Measurements from ENCODE around the gene SCAPER. TPM values are rescaled to one million over a fixed set of nuclear protein-coding genes. Genes with fewer than 3 reads are reported as not detected.

SCAPER gene
- total RNA-seq, 1 experiment from 2014 or later, result 14.7 TPM

- ChIA-PET RAD21 (ENCODE audit: low non-redundant PET in 1 of 2, low total read pairs in 2 of 2, uncharacterized antibody in 2 of 2, unreplicated experiment in 2 of 2) (no interaction called here), CTCF (no interaction called here), POLR2A (interaction anchor here (0.6 kb wide), 1 partner anchor 151 kb away, joined by 3 read pairs; no protein-coding TSS in a partner anchor)
- Histone ChIP-seq H3K9me3 (ENCODE audit: control insufficient read depth in 1 of 2, insufficient read depth in 1 of 2, low read depth in 1 of 2, low read length in 2 of 2) (no peaks in the 10 kb centered on the region), H4K20me1 (ENCODE audit: insufficient read depth) (no peaks in the 10 kb centered on the region), H3K27me3 (ENCODE audit: insufficient read depth, low read length) (no peaks in the 10 kb centered on the region), H2AFZ (ENCODE audit: low read depth, low read length, poor library complexity, severe bottlenecking) (no peak overlapping the region), H3K79me2 (ENCODE audit: insufficient read depth, low read length) (no peaks in the 10 kb centered on the region), H3K4me2 (ENCODE audit: low read length) (no peak overlapping the region), H3K9me2 (ENCODE audit: insufficient read depth) (no peaks in the 10 kb centered on the region; the same call in 1 of the 2 replicates), H3K4me3 (replicated peaks in 1 of 2; ENCODE audit: low read depth in 1 of 2, low read length in 2 of 2) (no peak overlapping the region), H3K4me1 (ENCODE audit: control insufficient read depth in 1 of 2, insufficient read depth in 2 of 2, low read length in 2 of 2) (peaks cover 5 to 12% of the 10 kb centered on the region in 2 experiments; a peak in 2 of 4 replicates), H3K9ac (ENCODE audit: low read length) (no peak overlapping the region), H3K36me3 (ENCODE audit: control insufficient read depth in 1 of 2, insufficient read depth in 2 of 2, low read length in 2 of 2) (no peaks in the 10 kb centered on the region), H3K27ac (ENCODE audit: low read depth, low read length) (no peak overlapping the region)
- intact Hi-C loops (cut with micrococcal nuclease), result no loop called here
- no peak for TF ChIP-seq SIN3A (IDR thresholded peaks at IDR 0.05; ENCODE audit: low read depth)
- TF ChIP-seq, protein P1, sequence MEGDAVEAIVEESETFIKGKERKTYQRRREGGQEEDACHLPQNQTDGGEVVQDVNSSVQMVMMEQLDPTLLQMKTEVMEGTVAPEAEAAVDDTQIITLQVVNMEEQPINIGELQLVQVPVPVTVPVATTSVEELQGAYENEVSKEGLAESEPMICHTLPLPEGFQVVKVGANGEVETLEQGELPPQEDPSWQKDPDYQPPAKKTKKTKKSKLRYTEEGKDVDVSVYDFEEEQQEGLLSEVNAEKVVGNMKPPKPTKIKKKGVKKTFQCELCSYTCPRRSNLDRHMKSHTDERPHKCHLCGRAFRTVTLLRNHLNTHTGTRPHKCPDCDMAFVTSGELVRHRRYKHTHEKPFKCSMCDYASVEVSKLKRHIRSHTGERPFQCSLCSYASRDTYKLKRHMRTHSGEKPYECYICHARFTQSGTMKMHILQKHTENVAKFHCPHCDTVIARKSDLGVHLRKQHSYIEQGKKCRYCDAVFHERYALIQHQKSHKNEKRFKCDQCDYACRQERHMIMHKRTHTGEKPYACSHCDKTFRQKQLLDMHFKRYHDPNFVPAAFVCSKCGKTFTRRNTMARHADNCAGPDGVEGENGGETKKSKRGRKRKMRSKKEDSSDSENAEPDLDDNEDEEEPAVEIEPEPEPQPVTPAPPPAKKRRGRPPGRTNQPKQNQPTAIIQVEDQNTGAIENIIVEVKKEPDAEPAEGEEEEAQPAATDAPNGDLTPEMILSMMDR (IDR thresholded peaks at IDR 0.05 in 2 of 3, conservative IDR thresholded peaks at IDR 0.05 in 1 of 3; ENCODE audit: borderline replicate concordance in 1 of 3, insufficient read depth in 1 of 3, low read depth in 2 of 3, low read length in 2 of 3), result no peak
- TF ChIP-seq CEBPB (IDR thresholded peaks at IDR 0.05; ENCODE audit: low read depth), result no peak
- no peak for DNase-seq (ENCODE audit: low read depth, low spot score)
- no TSS peak for BruUV-seq (replicated peaks)
- 0 out of 2 replicates have a peak, but pooled peaks have one; percentile 22 for ATAC-seq
Measured at GRCh38 chr15:76576523-76577279, 328.4 kb downstream of the SCAPER start.

DNA sequence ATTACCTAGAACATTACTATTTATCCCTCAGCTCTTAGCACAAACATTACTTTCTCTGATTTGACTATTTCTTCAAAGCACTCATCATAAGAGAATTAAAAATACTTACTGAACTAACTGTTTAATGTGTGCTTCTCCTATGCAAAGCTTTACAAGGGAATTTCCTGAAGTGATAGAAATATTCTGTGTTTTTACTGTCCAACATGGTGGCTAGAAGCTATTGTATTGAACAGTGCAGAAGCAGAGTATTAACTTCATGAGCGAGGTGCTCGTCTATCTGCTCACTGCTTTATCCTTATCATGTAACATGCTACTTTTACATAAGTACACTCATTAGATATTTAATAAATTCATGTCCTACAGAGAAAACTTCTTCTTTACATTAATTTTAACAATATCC lies 329.5 kb downstream of the SCAPER start:
- ChIA-PET POLR2A (no interaction called here), RAD21 (ENCODE audit: low non-redundant PET in 1 of 2, low total read pairs in 2 of 2, uncharacterized antibody in 2 of 2, unreplicated experiment in 2 of 2) (no interaction called here), CTCF (no interaction called here)
- TF ChIP-seq, protein P2, sequence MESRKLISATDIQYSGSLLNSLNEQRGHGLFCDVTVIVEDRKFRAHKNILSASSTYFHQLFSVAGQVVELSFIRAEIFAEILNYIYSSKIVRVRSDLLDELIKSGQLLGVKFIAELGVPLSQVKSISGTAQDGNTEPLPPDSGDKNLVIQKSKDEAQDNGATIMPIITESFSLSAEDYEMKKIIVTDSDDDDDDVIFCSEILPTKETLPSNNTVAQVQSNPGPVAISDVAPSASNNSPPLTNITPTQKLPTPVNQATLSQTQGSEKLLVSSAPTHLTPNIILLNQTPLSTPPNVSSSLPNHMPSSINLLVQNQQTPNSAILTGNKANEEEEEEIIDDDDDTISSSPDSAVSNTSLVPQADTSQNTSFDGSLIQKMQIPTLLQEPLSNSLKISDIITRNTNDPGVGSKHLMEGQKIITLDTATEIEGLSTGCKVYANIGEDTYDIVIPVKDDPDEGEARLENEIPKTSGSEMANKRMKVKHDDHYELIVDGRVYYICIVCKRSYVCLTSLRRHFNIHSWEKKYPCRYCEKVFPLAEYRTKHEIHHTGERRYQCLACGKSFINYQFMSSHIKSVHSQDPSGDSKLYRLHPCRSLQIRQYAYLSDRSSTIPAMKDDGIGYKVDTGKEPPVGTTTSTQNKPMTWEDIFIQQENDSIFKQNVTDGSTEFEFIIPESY (IDR thresholded peaks at IDR 0.05; ENCODE audit: extremely low read depth, insufficient replicate concordance, low read length), result no peak
- TF ChIP-seq CBX3 (IDR thresholded peaks at IDR 0.05; ENCODE audit: low read depth) (no peak), SP1 (IDR thresholded peaks at IDR 0.05; ENCODE audit: low read depth) (no peak), ZFX (IDR thresholded peaks at IDR 0.05) (no peak), ZNF274 (IDR thresholded peaks at IDR 0.05; ENCODE audit: low read depth, low read length) (no peak), RAD21 (IDR thresholded peaks at IDR 0.05; ENCODE audit: low read depth) (no peak), ELF1 (IDR thresholded peaks at IDR 0.05; ENCODE audit: borderline replicate concordance, low read depth) (no peak)
- TF ChIP-seq, protein P3, sequence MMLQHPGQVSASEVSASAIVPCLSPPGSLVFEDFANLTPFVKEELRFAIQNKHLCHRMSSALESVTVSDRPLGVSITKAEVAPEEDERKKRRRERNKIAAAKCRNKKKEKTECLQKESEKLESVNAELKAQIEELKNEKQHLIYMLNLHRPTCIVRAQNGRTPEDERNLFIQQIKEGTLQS (IDR thresholded peaks at IDR 0.05), result no peak
- DNase-seq (ENCODE audit: low read depth, low spot score) (no peak), ATAC-seq (no peak)
- Histone ChIP-seq H2AFZ (ENCODE audit: low read depth, low read length, poor library complexity, severe bottlenecking) (no peak overlapping the region), H3K9me3 (ENCODE audit: control insufficient read depth in 1 of 2, insufficient read depth in 1 of 2, low read depth in 1 of 2, low read length in 2 of 2) (no peaks in the 10 kb centered on the region), H3K4me3 (replicated peaks in 1 of 2; ENCODE audit: low read depth in 1 of 2, low read length in 2 of 2) (no peak overlapping the region), H3K27me3 (ENCODE audit: insufficient read depth, low read length) (no peaks in the 10 kb centered on the region), H3K79me2 (ENCODE audit: insufficient read depth, low read length) (no peaks in the 10 kb centered on the region), H3K4me1 (ENCODE audit: control insufficient read depth in 1 of 2, insufficient read depth in 2 of 2, low read length in 2 of 2) (peaks cover 5 to 12% of the 10 kb centered on the region in 2 experiments; a peak in 2 of 4 replicates), H3K9ac (ENCODE audit: low read length) (no peak overlapping the region), H4K20me1 (ENCODE audit: insufficient read depth) (no peaks in the 10 kb centered on the region), H3K36me3 (ENCODE audit: control insufficient read depth in 1 of 2, insufficient read depth in 2 of 2, low read length in 2 of 2) (no peaks in the 10 kb centered on the region), H3K9me2 (ENCODE audit: insufficient read depth) (no peaks in the 10 kb centered on the region; the same call in 1 of the 2 replicates), H3K4me2 (ENCODE audit: low read length) (no peak overlapping the region), H3K27ac (ENCODE audit: low read depth, low read length) (no peak overlapping the region)
- BruUV-seq (replicated peaks), result no TSS peak
- intact Hi-C loops (cut with micrococcal nuclease), result no loop called here

All from HCT116 (cell line).